NCI-H1105 (cell line): ENCODE results near the gene IGF2R.
"Not testable (repeated sequence)": the region's sequence is repeated elsewhere in the genome, so short reads cannot be mapped to it uniquely, and the experiment has no call there.

Source experiments
- DNase-seq: peaks from one replicate; lab custom pipeline; 2025; lab: John Stamatoyannopoulos, UW

Gene IGF2R

DNA sequence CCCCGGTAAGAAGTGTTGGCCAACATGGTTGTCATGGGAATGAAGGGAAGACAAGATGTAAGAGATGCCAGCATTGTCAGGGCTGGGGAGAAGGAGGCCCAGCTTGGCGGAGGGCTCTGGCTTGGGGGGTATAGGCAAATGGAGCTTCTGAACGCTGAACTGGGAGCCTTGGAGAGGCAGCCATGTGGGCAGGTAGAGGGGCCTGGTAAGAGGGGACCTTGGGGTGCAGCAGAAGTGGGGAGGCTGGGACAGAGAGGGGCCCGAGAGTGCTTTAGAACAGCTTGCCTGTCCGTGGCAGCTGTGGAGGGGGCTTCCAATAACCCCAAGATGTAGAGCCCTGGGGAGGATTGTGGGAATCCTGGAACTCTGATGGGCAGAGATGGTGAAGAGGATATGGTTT, 155.7 kb downstream of the IGF2R start:
- no peak for DNase-seq

GRCh38 chr6:160125105-160125504, 156.2 kb downstream of the IGF2R start:
- not testable (repeated sequence) for DNase-seq

- DNase-seq = no peak
Measured at GRCh38 chr6:160127270-160128124, 158.6 kb downstream of the IGF2R start.

DNA sequence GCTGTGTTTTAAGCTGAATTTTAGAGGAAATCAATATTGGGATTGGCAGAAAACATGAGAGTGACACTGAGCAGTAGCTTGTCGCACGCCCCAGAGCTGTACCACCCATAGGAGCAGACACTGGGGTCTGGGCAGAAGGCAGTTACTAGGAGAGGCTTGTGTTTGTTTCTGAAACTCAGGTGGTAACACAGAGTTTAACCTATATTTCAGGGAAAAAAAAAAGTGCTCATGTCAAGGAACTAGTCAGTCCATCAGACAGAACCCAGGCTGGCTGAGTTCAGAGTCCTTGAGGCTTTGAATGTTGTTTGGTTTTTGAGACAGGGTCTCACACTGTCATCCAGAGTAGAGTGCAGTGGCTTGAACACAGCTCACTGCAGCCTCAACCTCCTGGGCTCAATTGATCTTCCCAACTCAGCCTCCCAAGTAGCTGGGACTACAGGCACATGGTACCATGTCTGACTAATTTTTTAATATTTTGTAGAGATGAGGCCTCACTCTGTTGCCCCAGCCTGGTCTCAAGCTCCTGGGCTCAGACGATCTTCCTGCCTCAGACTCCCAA, 159.3 kb downstream of the IGF2R start:
- no peak for DNase-seq

- DNase-seq = no peak
Measured at GRCh38 chr6:160128879-160129516, 160.1 kb downstream of the IGF2R start.

DNA sequence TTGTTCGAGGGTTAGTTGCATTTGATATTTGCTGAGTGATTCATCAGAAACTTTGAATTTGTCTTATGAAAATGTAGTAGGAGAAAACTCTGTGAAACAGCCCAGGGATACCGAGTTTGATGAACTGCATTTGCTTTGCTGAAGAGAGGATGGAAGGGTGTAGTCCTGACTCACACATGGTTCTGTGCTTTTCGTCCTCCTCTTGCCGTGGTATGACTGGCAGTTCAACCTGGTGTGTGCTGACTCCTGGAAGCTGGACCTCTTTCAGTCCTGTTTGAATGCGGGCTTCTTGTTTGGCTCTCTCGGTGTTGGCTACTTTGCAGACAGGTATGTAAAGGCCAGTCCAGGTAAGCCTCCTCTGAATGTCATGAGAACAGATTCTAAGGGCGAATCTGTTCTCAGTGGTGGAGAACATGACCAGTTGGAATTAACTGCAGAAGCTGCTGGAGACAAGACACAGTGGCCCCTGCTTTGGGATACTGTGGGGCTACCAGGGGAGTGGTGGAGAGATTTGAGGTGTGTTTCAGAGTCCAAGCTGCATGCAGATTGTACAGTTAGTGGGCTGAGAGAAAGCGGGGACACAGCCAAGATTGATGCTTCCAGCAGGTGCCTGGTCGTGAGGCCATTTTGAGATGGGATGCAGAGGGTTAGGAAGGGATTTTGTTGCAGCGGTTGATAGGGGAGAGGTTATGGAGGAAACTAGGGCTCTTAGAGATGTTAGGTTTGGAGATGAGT, 161.2 kb downstream of the IGF2R start:
- no peak for DNase-seq

- DNase-seq = no peak
Measured at GRCh38 chr6:160130729-160131484, 162.0 kb downstream of the IGF2R start.

- DNase-seq = no peak
Measured at GRCh38 chr6:160131636-160132296, 162.9 kb downstream of the IGF2R start.

GRCh38 chr6:160132297-160132637, 163.4 kb downstream of the IGF2R start:
- DNase-seq = no peak

- no peak for DNase-seq
Measured at GRCh38 chr6:160132776-160133338, 164.0 kb downstream of the IGF2R start.

DNA sequence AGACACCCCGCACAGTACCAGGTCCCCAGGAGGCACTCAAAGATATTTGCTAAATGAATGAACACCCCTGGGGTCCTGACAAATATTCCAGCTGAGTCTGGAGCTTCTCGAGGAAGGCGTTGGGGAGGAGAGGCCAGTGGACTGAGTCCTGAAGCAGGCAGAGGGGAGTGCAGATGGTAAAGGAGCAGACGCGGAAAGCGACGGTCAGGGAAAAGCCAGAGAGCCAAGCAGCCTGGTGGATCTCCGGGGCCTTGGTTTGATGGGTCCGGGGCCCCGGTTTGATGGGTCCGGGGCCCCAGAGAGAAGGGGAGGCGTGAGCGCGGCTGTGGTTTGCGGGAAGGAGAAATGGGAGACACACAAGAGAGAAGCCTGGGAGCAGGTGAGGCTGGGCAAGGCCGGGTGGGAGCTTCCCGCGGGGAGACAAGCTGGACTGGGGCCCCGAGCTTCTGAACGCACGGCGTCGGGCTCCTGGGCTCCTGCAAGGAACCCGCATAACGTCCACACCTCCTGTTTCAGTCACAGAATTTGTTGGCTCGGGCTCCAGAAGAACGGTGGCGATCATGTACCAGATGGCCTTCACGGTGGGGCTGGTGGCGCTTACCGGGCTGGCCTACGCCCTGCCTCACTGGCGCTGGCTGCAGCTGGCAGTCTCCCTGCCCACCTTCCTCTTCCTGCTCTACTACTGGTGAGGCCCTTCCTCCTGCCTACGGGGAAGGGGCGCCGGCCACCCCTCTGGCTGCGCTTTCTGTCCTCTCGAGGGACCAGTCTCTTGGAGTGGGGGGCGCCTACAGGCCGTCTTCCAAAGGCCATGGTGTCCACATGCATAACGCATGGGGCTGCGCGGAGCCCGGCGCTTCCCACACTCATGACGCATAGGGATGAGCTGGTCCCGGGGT, 164.8 kb downstream of the IGF2R start:
- no peak for DNase-seq

DNA sequence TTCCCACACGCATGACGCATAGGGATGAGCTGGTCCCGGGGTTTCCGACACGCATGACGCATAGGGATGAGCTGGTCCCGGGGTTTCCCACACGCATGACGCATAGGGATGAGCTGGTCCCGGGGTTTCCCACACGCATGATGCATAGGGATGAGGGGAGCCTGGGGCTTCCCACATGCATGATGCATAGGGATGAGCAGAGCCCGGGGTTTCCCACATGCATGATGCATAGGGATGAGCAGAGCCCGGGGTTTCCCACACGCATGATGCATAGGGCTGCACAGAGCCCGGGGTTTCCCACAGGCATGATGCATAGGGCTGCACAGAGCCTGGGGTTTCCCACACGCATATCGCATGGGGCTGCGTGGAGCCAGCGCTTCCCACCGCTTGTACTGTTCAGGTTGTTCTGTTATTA, 165.5 kb downstream of the IGF2R start:
- DNase-seq = not testable (repeated sequence)

DNA sequence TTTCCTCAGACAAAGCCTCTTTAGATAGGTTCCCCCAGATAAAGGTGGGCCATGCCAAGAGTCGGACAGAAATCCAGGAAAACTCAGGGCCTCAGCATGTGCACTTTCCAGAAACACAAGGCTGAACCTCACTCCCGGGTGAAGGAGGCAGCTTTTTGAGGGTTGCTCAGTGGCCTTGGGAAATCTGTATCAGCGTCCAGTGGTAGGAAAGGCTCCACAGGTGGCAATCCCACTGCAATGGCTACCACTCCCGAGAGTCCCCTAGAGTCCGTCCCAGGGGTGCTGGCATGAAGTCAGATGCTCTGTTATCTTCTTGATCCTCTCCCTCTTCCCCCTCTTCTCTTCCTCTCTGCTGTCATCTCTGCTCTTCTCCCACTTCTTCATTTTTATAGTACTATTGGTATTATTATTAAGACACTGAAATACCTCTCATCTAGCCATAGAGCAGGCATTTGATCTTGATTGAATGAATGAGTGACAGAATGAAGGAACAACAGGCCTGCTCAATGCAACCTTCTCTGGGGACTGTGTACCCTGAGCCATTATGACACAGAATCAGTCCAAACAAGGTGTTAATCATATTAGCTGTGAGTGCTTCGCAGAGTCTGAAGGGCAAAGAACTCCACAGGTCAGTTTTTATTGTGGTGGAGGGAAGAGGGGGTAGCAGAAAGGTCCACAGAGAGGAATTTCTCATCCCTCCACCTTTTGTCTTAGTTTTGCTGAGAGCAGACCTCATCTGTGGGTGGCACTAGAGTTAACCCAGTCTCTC, 166.1 kb downstream of the IGF2R start:
- no peak for DNase-seq

DNA sequence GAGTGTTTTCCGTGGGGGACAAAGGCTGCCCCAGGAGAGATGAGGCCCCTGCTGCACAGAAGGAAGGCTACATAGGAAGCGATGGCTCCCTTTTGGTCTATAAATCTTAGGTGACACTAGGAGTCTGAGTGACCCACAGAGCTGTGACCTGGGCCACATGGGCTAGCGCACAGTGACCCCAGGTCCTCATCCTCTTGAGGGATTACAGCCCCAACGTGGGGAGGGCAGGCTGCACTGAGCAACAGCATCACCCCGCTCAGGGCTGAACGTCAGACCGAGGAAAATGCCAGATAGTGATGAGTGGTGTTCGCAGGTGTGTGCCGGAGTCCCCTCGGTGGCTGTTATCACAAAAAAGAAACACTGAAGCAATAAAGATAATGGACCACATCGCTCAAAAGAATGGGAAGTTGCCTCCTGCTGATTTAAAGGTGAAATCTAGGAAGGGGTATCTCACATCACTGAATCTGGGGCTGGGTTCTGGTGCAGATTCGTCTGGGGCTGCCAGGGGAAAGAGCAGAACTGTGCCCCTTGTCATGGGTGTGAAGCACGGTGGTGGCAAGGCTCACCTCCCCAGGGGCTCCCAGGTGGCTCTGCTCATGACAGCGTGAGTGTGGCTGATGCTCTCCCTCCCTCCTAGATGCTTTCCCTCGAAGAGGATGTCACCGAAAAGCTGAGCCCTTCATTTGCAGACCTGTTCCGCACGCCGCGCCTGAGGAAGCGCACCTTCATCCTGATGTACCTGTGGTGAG, 167.2 kb downstream of the IGF2R start:
- DNase-seq = no peak

DNA sequence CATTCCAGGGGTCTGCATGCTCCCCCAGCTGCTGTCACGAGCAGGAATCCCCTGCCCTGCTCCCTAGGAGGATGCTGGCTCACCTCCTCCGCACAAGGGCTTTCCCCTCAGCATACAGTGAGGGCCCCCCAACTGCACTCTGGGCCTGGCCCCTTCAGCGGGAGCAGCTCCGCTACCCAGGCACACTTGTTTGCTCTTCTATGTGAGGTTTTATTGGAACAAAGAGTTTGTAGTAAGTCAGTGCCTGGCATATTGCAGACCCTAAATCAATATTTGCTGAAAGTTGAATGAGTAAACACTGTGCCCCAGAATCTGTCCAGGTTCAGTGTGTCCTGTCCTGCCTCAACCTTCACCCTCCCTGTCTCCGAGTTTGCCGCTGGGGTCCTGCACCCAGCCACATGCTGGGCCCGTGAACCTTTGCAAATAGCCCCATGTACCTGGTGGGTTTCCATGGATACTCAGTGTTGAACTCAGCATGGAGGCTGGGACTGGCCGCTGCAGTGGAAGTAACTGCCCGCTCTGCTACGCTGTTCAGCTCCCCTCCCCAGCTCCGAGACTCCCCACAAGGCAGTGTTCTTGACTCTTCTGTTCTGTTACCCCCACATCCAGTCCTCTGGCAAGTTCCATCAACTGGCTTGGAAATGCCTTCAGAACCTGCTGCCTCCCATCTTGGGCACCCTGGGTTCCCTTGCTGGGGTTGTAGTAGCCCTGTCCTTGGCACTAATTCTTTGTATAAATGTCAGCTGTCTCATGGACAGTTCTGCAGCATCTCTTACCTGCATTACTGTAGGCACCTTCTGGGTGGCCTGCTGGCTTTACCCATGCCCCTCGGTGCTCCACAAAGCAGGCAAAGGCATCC, 168.5 kb downstream of the IGF2R start:
- no peak for DNase-seq

DNA sequence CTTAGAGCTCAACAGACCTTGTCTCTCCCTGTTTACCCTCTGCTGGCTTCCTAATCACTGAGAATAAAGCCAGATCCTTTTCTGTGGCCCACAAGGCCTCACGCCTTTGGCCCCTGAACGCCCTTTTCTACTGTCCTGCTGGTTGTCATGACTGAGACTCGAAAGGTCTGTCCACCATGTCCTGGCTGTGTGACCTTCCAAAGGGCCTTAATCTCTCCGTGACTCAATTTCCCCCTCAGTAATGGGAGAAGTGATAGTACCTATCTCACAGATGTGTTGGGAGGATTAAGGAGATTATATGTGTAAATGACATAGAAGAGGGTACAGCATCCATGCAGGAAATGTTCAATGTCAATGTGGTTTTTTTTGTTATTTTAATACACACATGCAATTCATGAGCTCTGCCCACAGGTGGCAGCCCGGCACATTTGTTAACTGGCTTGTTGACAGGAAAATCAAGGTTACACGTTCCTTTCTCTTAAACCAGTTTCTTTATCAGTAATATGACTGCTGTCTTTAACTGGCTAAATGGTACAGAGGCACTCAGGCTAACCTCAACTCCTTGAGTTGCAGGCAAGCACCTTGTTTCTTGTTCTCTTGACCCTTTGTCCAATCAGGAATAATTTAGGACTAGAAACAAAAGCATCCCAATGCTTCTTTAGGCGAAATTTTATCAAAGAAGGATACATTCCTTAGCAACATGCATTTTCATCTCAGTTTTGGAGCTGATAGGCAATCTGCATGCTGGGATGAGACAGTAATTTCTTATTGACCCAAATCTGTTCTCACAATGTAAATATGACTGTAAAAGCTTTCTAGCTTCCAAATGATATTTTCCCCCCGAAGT, 169.3 kb downstream of the IGF2R start:
- DNase-seq = peak; percentile 54
